ENCODE measurements around the gene CHST4.

DNA sequence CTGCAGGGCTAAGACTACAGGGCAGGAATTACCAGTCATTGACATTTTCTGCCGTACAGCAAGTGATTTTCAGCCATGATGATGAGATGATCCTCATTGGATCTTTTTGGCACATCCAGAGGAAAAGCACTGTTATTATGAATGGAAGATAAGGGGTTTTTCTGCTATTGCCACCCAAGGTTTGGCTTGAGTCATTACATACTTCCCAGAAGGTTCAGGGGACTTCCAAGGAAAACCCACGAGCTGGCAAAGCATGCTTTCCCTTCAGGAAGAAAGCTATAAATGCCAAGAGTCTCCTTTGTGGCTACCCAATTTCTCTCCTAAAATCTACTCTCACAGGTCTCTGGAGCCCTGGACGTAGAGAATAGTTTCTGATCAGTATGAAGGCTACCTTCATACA, 6.1 kb downstream of the CHST4 start:
- TF ChIP-seq CTCF (conservative IDR thresholded peaks at IDR 0.05), result no peak
- no peak for TF ChIP-seq ZFX (IDR thresholded peaks at IDR 0.05)

Data from C4-2B (cell line).